IMR-90 (cell line): ENCODE data around the gene CDC7. TPM values are rescaled to one million over a fixed set of nuclear protein-coding genes. Genes with fewer than 3 reads are reported as not detected.

Source experiments
- ATAC-seq: fragments of 200-7000 bp; cut with Tn5 transposase; 2 replicates; pipeline ENCODE4 v1.9.1; 2020; ENCODE audit warnings: low read depth, mild to moderate bottlenecking, moderate library complexity
- BruUV-seq: library from RNA; stranded (reverse); fragments of 400-500 nt; replicated peaks from 2 replicates; lab custom pipeline; 2021; lab: Mats Ljungman, UMichigan
- CTCF ChIA-PET: fragments of 300-600 bp; formaldehyde crosslinking; extraction: SDS; loops from one replicate; lab custom pipeline; 2021; ENCODE audit warnings: antibody characterized with exemption; lab: Yijun Ruan, JAX
- POLR2A ChIA-PET: fragments of 300-600 bp; sonication (Branson Sonifier 250); formaldehyde crosslinking; loops from one replicate; lab custom pipeline; 2022; ENCODE audit warnings: antibody characterized with exemption; ENCODE audit not compliant: unreplicated experiment; lab: Charles Lee
- DNase-seq: peaks from one replicate; pipeline ENCODE4 v3.0.0; 2013
- H2AFZ ChIP-seq: replicated peaks from 2 replicates; pipeline ENCODE3; 2013; ENCODE audit warnings: low read length, mild to moderate bottlenecking; ENCODE audit not compliant: poor library complexity
- H2AK5ac ChIP-seq: 2 replicates; pipeline ENCODE4 v1.6.1; 2013; ENCODE audit warnings: low read depth, low read length, inconsistent platforms
- H2AK9ac ChIP-seq: replicated peaks from 2 replicates; pipeline ENCODE3; 2013; ENCODE audit warnings: mild to moderate bottlenecking, low read depth, low read length, moderate library complexity; ENCODE audit not compliant: poor library complexity
- H2BK120ac ChIP-seq: 2 replicates; pipeline ENCODE4 v1.6.1; 2013; ENCODE audit warnings: low read depth, low read length, inconsistent platforms
- H2BK15ac ChIP-seq: 3 replicates; pipeline ENCODE4 v1.6.1; 2013; ENCODE audit warnings: low read depth, low read length, inconsistent platforms
- H2BK20ac ChIP-seq: 2 replicates; pipeline ENCODE4 v1.6.1; 2013; ENCODE audit warnings: low read depth, mild to moderate bottlenecking, inconsistent platforms, low read length, moderate library complexity
- H2BK5ac ChIP-seq: 2 replicates; pipeline ENCODE4 v1.6.1; 2013; ENCODE audit warnings: mild to moderate bottlenecking, low read depth, low read length, inconsistent platforms; ENCODE audit not compliant: poor library complexity, severe bottlenecking
- H3K14ac ChIP-seq: replicated peaks from 2 replicates; pipeline ENCODE4 v1.6.1; 2013; ENCODE audit warnings: low read depth, low read length, inconsistent platforms
- H3K18ac ChIP-seq: 2 replicates; pipeline ENCODE4 v1.6.1; 2013; ENCODE audit warnings: low read depth, low read length, control low read depth
- H3K23ac ChIP-seq: 2 replicates; pipeline ENCODE4 v1.6.1; 2013; ENCODE audit warnings: low read depth, low read length, inconsistent platforms
- H3K27ac ChIP-seq: 2 replicates; pipeline ENCODE4 v1.5.1; 2013; ENCODE audit warnings: mild to moderate bottlenecking, control low read depth, low read length; ENCODE audit not compliant: insufficient read depth
- H3K27me3 ChIP-seq: 2 replicates; pipeline ENCODE4 v1.6.1; 2013; ENCODE audit warnings: low read length; ENCODE audit not compliant: control insufficient read depth, insufficient read depth
- H3K36me3 ChIP-seq: 2 replicates; pipeline ENCODE4 v1.6.1; 2013; ENCODE audit warnings: low read length, mixed read lengths; ENCODE audit not compliant: control insufficient read depth, insufficient read depth
- H3K4ac ChIP-seq: 2 replicates; pipeline ENCODE4 v1.6.1; 2013; ENCODE audit warnings: low read depth, low read length, inconsistent platforms
- H3K4me1 ChIP-seq: 2 replicates; pipeline ENCODE4 v1.6.1; 2013; ENCODE audit warnings: low read length, mixed read lengths; ENCODE audit not compliant: control insufficient read depth, insufficient read depth
- H3K4me2 ChIP-seq: 2 replicates; pipeline ENCODE4 v1.6.1; 2013; ENCODE audit warnings: low read depth, mild to moderate bottlenecking, control low read depth, low read length, moderate library complexity
- H3K4me3 ChIP-seq: 2 replicates; pipeline ENCODE4 v1.5.1; 2013; ENCODE audit warnings: low read depth, mild to moderate bottlenecking, control low read depth, low read length, moderate library complexity; ENCODE audit not compliant: insufficient read depth
- H3K56ac ChIP-seq: 2 replicates; pipeline ENCODE4 v1.6.1; 2013; ENCODE audit warnings: low read length, inconsistent platforms; ENCODE audit not compliant: insufficient read depth; ENCODE audit errors: extremely low read depth
- H3K79me1 ChIP-seq, 2 experiments: 2 replicates each; pipeline ENCODE4 v1.6.1; 2013; ENCODE audit warnings: low read length in 2 of 2, inconsistent platforms in 1 of 2, low read depth in 1 of 2
- H3K9ac ChIP-seq: 2 replicates; pipeline ENCODE4 v1.6.1; 2013; ENCODE audit warnings: low read depth, low read length, control low read depth
- H3K9me1 ChIP-seq: 2 replicates; pipeline ENCODE4 v1.6.1; 2013; ENCODE audit warnings: low read length, inconsistent platforms; ENCODE audit not compliant: insufficient read depth
- H3K9me3 ChIP-seq: 2 replicates; pipeline ENCODE4 v1.6.1; 2013; ENCODE audit warnings: low read length; ENCODE audit not compliant: control insufficient read depth, insufficient read depth
- H4K20me1 ChIP-seq: 2 replicates; pipeline ENCODE4 v1.6.1; 2013; ENCODE audit warnings: low read length, inconsistent platforms; ENCODE audit not compliant: insufficient read depth
- H4K5ac ChIP-seq: 2 replicates; pipeline ENCODE4 v1.6.1; 2013; ENCODE audit warnings: mild to moderate bottlenecking, low read depth, low read length, control low read depth
- H4K8ac ChIP-seq, 2 experiments: 2 replicates each; pipeline ENCODE4 v1.6.1; 2013; ENCODE audit warnings: low read depth in 2 of 2, low read length in 2 of 2, control low read depth in 1 of 2, inconsistent platforms in 1 of 2
- H4K91ac ChIP-seq: 2 replicates; pipeline ENCODE4 v1.6.1; 2013; ENCODE audit warnings: low read depth, low read length, inconsistent platforms; ENCODE audit not compliant: insufficient read depth
- CHD1 ChIP-seq: IDR thresholded peaks from 2 replicates; pipeline ENCODE4 v1.6.1; 2012; ENCODE audit warnings: low read depth, low read length, improper control_type of control experiment
- MAZ ChIP-seq: IDR thresholded peaks from 2 replicates; pipeline ENCODE4 v1.6.1; 2012; ENCODE audit warnings: low read depth, mild to moderate bottlenecking, low read length, improper control_type of control experiment, moderate library complexity, borderline replicate concordance
- MXI1 ChIP-seq: IDR thresholded peaks from 2 replicates; pipeline ENCODE4 v1.6.1; 2012; ENCODE audit warnings: low read depth, mild to moderate bottlenecking, low read length, moderate library complexity, borderline replicate concordance
- NFE2L2 ChIP-seq: fragments of 150-350 bp; IDR thresholded peaks from 2 replicates; pipeline ENCODE4 v1.6.1; 2016; ENCODE audit warnings: low read depth, mild to moderate bottlenecking, low read length
- RAD21 ChIP-seq: IDR thresholded peaks from 2 replicates; pipeline ENCODE4 v1.6.1; 2012; ENCODE audit warnings: low read length, improper control_type of control experiment
- RCOR1 ChIP-seq: IDR thresholded peaks from 2 replicates; pipeline ENCODE4 v1.6.1; 2012; ENCODE audit warnings: mild to moderate bottlenecking, low read length, improper control_type of control experiment; ENCODE audit not compliant: insufficient replicate concordance
- RFX5 ChIP-seq: IDR thresholded peaks from 2 replicates; pipeline ENCODE4 v1.8.0; 2012; ENCODE audit warnings: low read depth, mild to moderate bottlenecking, low read length, moderate library complexity
- WGBS, 2 experiments: methylation state at CpG; one replicate each; pipeline versions ENCODE4 v1.1.5 to v1.1.7; 2013; ENCODE audit warnings: missing lambda C conversion rate in 2 of 2; ENCODE audit not compliant: insufficient read length in 1 of 2; ENCODE audit errors: extremely low coverage in 2 of 2; 5-methylcytosine and 5-hydroxymethylcytosine counted together
- dilution Hi-C: fragments of 300-500 bp; cut with HindIII; formaldehyde crosslinking; loops from one replicate; pipeline ENCODE4 v1.14.3; 2018; ENCODE audit warnings: low sequenced_read_pairs; ENCODE audit not compliant: unreplicated experiment
- in situ Hi-C: fragments of 300-500 bp; cut with MboI; formaldehyde crosslinking; loops from 3 replicates; pipeline ENCODE4 v1.14.3; 2019; ENCODE audit warnings: low sequenced_read_pairs, inconsistent platforms, mixed read lengths
- intact Hi-C: fragments of 100-400 bp; cut with micrococcal nuclease; formaldehyde crosslinking; loops from 2 replicates; pipeline ENCODE4 v1.10.0; 2022
- polyA plus RNA-seq, 3 experiments: library from polyadenylated mRNA; depleted of rRNA; stranded (reverse); fragments of >200 nt; gene quantifications; 2 replicates each; pipeline ENCODE4 v1.2.3, GENCODE V29; 2012; ENCODE audit warnings: low replicate concordance in 1 of 3
- total RNA-seq: library from RNA; depleted of rRNA; stranded (reverse); fragments of >200 nt; gene quantifications from 2 replicates; pipeline ENCODE4 v1.2.3, GENCODE V29; 2012
- TF ChIP-seq, protein P1 (sequence below): fragments of 150-350 bp; IDR thresholded peaks from 2 replicates; pipeline ENCODE4 v1.6.1; 2016; ENCODE audit warnings: low read depth, mild to moderate bottlenecking, low read length, moderate library complexity, borderline replicate concordance
- TF ChIP-seq, protein P2 (sequence below): fragments of 150-350 bp; IDR thresholded peaks from 2 replicates; pipeline ENCODE4 v1.6.1; 2017; ENCODE audit warnings: mild to moderate bottlenecking, antibody characterized with exemption, low read length, low read depth

The CDC7 gene
- total and polyA plus RNA-seq, 2 of the 4 experiments (the other 2 are of a cell fraction) = 4.3 to 4.7 TPM

DNA sequence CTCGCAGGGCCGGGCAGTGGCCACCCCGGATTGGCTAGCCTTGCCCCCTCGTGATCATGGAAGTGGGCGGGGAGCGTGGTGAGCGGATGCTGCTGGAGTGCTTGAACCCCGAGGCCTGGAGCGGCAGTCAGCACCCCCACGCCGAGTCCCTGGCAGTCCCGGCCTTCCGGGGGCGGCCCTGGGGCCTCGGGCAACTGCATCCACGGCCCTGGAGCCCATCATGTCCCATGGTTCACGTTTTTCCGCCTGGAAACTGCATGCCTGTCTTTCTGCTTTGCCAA, 45.6 kb downstream of the CDC7 start:
- WGBS, 2 experiments = 91% methylated on average over 17 of the region's 18 CpGs; no CpG with 5 or more reads in 1 of the 2 experiments
- no peaks in the 10 kb centered on the region for H3K4me1 ChIP-seq
- H2BK20ac ChIP-seq = no peak overlapping the region

More for the DNA sequence above, 45.6 kb downstream of the CDC7 start:
- Histone ChIP-seq H4K8ac (no peak overlapping the region), H3K14ac (no peak overlapping the region), H4K5ac (no peak overlapping the region), H4K91ac (no peak overlapping the region), H3K4me2 (no peak overlapping the region), H4K20me1 (no peaks in the 10 kb centered on the region), H3K9ac (no peak overlapping the region), H2AK9ac (no peak overlapping the region), H3K4ac (no peak overlapping the region), H3K79me1 (no peaks in the 10 kb centered on the region), H2BK15ac (no peak overlapping the region), H3K27me3 (peaks cover 26% of the 10 kb centered on the region), H3K9me1 (no peaks in the 10 kb centered on the region), H2AK5ac (no peak overlapping the region), H3K36me3 (no peaks in the 10 kb centered on the region), H3K18ac (no peak overlapping the region), H2BK120ac (no peak overlapping the region), H2AFZ (no peak overlapping the region), H3K4me3 (no peak overlapping the region), H3K27ac (no peak overlapping the region), H2BK5ac (no peak overlapping the region), H3K56ac (no peak overlapping the region), H3K9me3 (no peaks in the 10 kb centered on the region), H3K23ac (no peak overlapping the region)
- BruUV-seq = no TSS peak
- POLR2A ChIA-PET = no interaction called here
- in situ Hi-C loops (no loop called here), dilution Hi-C loops (no loop called here), intact Hi-C loops (no loop called here)
- DNase-seq = no peak
- CTCF ChIA-PET = no interaction called here
- ATAC-seq = no peak
- TF ChIP-seq MXI1 (no peak), CHD1 (no peak), MAZ (no peak), NFE2L2 (no peak), RCOR1 (no peak), RFX5 (no peak), RAD21 (no peak)
- TF ChIP-seq, protein P1, sequence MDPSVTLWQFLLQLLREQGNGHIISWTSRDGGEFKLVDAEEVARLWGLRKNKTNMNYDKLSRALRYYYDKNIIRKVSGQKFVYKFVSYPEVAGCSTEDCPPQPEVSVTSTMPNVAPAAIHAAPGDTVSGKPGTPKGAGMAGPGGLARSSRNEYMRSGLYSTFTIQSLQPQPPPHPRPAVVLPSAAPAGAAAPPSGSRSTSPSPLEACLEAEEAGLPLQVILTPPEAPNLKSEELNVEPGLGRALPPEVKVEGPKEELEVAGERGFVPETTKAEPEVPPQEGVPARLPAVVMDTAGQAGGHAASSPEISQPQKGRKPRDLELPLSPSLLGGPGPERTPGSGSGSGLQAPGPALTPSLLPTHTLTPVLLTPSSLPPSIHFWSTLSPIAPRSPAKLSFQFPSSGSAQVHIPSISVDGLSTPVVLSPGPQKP = no peak
- TF ChIP-seq, protein P2, sequence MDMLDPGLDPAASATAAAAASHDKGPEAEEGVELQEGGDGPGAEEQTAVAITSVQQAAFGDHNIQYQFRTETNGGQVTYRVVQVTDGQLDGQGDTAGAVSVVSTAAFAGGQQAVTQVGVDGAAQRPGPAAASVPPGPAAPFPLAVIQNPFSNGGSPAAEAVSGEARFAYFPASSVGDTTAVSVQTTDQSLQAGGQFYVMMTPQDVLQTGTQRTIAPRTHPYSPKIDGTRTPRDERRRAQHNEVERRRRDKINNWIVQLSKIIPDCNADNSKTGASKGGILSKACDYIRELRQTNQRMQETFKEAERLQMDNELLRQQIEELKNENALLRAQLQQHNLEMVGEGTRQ = no peak
